GM21526 (cell line): ENCODE results near the gene PDZRN3.

Source experiments
- ATAC-seq: cut with Tn5 transposase; IDR thresholded peaks from one replicate; pipeline ENCODE4 v1.9.1; 2021; ENCODE audit warnings: moderate library complexity; ENCODE audit not compliant: unreplicated experiment, low FRiP score

The PDZRN3 gene

DNA sequence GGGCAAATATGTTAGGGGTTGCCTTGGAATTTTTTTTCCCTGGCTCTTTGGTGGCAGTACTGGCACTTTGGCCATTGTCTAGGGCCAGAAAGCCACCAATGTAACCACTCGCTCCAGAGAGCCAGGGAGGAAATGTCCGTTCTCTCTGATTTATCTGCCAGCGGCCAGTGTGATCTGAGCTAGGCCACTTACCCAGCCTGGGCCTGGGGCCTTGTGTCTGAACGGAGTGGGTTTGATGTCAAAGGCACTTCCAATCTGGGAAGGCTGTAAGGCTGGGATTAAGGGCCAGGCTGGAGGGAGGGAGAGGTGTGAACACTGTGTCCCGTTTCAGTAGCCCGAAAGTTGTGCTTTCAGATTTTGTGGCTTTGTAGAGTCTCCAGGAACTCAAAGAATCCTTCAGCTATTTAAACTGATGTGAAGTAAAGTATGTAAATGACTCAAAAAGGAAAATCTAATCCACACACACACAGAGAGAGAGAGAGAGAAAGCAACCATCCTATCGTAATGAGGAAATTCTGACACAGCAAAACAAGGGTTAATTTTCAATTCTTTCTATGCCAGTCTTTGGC is 271.0 kb downstream of the PDZRN3 start:
- ATAC-seq = no peak

DNA sequence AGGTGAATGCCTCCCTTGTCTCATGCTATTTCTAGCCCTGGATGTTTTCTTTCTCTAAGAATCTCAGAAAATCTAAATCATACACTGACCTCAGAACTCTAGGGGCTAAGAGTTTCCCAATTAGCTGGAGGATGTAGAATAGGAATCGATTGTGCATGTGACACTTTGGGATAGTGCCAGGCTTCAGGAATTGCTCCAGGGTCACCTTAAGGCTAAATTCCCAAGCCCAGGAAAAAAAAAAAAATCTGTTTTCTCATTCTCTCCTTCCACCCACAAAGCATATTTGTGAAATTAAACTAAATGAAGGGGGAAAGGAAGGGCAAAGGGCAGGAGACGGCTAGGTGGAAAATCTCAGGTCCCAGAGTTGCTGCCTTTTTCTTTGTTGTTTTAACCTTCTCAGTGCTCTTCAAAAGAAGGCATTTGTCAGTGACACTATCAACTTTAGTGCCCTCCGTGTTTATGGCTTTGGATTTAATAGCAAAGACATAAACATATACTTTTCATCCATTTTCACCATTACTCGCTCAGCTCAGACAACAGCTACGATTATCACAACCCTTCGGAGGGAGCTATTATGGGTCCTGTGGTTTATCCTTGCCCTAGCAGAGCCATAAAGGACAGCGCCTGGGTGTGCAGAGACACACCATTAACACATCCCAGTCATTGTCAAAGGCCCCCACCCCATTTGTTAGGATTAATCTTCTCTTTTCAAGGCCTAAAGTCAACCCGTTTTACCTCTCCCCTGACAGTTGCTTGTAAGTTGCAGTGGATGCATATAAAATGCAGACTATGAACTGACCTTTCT is 271.7 kb downstream of the PDZRN3 start:
- no peak for ATAC-seq

DNA sequence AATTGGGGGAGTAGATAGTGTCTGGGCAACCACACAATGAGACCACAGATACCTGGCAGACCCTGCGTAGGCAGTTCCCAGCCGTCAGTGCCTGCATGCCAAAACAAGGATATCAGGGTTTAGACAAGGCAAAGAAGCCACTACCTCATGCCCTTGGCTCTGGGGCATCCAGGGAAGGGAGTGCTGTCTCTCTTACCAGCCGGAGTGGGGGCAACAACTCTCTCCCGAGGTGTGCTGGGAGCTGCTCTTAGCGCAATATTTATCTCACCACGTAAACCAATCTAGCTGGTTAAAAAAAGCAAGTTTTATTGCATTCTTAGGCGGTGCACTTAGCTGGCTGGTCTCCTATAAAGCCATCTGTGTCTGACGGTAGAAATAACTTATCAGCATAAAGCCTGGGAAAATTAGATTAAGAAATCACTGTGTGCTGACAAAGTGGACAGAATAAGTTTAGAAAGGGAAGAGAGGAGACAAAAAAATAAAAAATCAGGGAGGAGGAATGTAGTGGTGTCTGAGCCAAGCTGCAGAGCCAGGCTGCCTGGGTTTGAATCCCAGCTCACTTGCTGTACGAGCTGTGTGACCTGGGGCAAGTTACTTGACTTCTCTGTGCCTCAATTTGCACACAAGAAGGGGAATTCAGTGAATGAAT is 273.2 kb downstream of the PDZRN3 start:
- ATAC-seq = no peak

DNA sequence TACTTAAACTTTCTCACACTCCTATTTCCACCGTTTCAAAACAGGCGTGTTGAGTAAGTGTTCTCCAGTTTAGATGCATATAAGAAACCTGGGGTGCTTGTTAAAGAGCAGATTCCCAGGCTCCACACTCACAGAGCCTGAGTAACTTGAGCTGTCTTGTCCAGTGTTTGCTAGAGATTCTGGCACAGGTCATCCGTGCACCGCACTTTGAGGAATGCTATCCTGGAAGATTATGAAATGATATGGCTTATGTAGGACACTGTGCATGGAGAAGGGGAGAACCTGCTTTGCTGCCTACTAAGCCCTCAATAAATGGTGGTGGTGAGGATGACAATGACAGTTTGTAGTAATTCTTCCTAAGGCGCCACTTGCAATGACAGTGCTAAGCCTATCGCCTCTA is 273.7 kb downstream of the PDZRN3 start:
- no peak for ATAC-seq

DNA sequence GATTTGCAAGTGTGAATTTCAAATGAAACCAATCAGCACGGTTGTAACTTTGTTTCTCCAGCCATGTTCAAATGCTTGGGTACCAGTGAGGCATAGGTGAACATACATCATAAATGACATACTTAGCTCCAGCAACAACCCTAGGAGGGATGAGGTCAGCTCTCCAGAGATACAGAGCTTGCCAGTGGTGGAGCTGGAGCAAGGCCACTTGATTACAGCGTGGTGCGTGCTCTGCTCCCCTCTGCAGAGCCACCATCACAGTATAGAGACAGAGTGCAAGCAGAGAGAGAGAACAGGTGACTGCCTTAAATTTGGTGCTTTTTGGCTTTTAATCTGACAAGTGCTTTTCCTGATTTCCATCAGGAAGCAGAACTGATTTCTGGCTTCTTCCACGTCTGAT is 275.1 kb downstream of the PDZRN3 start:
- ATAC-seq = no peak

DNA sequence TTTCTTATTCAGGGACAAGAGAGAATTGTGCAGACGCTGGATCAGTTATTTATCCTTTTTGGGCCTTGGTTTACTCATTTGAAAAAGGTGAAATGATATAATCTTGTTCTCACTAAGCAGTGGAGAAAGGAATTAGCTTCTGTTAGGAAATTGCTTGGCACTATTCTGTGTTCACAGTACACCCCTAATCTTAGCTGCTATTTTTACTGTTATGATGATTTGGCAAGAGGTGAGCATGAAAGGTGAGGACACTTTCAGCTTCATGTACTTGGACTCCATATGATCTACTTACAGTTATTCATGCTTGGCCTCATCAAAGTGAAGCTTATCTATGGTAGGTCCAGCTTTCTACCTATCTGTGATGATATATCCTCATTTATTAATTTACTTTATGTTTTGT is 282.7 kb downstream of the PDZRN3 start:
- no peak for ATAC-seq

DNA sequence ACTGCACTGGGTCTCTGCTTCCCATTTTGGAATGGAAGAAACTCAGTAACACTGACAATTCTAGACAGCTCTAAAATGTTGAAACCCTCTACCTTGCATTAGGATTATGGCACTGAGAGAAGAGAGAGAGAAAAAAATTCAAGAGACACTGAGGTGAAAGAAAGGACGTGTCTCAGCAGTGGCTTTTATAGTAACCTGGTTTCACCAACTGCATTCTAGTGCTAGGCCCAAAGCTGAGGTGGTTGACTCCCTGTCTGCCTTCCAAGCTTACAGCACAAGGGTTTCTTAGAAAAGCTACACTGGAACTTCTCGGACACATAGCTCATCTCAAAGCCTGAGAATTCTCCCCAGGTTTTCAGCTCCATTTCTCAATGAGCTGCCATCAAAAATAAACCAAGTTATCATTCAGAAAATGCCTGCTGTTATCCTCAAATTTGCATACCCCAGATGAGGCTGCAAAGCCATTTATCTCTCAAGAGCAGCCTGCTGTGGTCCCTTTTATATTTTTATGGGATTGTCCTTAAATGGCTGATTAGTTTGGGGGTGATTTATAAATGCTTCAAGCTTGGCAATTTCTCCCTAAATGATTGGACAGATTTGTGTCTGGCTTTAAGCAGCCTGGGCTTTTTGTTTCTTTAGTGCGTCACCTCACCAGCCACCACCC is 283.3 kb downstream of the PDZRN3 start:
- no peak for ATAC-seq

DNA sequence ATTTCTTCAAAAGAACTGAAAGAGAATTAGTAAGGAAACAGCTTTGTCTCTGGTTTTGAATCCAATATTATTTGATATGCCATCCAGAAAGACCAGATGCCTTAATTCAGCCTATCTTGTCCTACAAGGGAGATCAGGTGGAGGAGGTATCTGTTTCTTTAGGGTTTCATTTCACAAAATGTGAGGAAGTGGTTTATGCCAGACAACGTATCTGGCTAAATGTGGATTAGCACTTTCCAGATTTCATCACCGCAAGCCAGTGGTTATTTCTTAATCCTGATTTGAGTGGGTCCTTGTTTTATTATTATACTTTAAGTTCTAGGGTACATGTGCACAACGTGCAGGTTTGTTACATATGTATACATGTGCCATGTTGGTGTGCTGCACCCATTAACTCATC is 292.2 kb downstream of the PDZRN3 start:
- ATAC-seq = no peak
